Tongue (tissue), 2 donors: Measurements from ENCODE around the gene PDE4B. TPM values are rescaled to one million over a fixed set of nuclear protein-coding genes. Genes with fewer than 3 reads are reported as not detected.

Experiments
- DNase-seq: peaks from one replicate; pipeline ENCODE4 v3.0.0-alpha.2; 2015
- total RNA-seq: library from RNA; depleted of rRNA; stranded (reverse); fragments of >200 nt; gene quantifications from one replicate; pipeline ENCODE4 v1.2.3, GENCODE V29; 2014

Gene PDE4B
- total RNA-seq: 31.8 TPM

DNA sequence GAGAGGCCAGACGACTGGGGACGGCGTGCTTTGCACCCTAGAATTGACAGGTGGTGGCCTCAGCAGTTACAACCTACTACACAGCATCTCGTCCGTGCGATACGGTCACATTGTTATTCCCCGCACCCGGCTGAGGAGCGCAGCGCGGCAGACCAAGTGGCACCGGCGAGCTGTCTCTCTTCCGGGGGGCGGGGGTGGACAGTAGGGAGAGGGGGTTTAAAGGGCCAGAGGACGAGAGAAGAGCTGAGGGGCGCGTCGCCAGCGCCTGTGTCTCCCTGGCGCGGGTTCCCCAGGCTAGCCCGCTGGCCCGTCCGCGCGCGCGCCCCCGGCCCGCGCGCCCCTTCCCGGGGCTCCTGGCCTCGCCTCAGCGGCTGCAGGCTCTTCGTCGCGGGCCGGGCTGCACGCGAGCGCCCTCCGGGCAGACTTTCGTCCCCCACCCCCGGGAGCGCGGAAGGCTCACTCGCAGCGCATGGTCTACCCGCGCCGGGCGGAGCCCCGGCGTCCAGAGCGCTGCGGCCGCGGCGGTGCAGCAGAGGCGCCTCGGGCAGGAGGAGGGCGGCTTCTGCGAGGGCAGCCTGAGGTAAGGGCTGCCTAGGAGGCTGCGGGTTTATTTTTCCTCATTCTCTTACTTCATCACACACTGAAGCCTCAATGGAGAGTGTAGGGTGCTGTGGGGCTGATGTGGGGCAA, at the start of gene PDE4B:
PDE4B (plus strand) TSS at position 227 of the 690 bp plus-strand sequence.
- peak; percentile 26 for DNase-seq

DNA sequence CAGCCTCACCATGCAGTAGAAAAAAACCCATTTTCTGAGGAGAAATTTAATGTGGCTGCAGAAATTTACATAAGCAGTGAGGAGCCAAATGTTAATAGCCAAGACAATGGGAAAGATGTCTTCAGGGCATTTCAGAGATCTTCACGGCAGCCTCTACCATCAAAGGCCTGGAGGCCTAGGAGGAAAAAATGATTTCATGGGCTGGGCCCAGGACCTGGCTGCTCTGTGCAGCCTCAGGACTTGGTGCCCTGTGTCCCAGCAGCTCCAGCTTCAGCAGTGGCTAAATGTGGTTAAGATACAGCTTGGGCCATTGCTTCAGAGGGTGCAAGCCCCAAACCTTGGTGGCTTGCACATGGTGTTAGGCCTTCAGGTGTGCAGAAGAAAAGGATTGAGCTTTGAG, 48.0 kb upstream of the PDE4B start:
- DNase-seq: no peak

DNA sequence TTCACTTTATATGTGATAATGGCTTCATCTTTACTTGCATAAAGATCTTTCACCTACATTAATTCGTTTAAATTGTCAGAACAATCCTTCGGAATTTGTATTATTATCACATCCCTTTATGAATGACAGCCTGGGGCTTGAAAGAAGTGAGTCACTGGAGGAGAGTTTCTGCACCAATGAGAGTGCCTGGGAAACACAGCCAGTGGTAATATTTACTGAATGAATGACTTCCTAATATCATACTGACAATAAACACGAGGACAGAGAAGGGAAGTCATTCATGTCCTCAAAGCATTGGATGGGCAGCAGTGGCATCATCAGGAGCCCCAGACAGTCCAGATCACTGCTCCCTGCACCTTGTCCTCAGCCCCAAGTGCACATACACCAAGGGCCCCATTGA, 40.7 kb upstream of the PDE4B start:
- DNase-seq: no peak

DNA sequence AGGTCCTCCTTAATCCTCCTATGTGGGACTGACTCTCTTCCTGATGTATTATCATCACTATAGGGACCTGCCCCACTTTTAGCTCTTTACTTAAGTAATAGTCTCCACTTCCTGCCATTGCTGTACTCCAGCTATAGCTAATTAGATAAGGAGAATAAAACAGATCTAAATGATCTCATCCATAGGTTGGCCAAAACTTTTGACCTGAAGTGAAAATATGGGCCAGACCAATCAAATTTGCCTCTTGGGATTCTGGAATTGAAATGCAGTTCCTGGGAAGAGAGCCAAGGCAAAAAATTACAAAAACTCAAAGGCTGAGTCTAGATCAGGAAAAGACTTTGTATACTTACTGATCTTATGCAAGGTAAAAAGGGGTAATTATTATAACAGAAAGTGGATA, 36.1 kb upstream of the PDE4B start:
- peak; percentile 63 for DNase-seq

DNA sequence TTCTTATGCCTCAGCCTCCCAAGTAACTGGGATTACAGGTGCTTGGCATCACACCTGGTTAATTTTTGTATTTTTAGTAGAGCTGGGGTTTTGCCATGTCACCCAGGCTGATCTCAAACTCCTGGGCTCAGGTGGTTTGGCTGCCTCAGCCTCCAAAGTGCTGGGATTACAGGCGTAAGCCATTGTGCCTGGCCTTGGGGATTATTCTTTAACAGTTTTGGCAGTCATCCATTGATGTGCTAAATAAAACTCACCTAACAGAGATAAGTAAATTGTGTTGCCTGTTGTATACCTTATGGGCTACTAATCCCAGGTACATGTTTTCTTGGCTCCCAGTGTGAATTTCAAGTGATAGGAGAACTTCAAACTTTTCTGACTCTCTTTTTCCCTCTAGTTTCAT, 35.2 kb upstream of the PDE4B start:
- DNase-seq: no peak

DNA sequence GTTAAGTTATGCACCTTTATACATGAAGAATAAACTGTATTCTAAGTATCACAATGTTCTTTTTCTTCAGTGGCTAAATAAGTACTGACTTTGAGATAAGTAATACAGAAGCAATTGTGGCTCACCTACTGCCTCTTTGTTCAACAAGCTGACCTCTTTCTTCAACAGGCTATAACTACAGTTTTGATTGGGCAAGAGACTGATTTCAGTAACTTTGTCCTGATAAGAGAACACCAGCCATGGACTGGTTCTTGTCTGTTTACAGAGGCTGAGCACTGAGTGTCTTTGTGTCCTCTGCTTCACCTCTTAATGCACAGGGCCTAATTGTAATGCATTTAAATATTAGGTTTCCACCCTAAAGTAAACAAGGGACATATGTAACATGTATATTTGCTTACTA, 34.6 kb upstream of the PDE4B start:
- no peak for DNase-seq

DNA sequence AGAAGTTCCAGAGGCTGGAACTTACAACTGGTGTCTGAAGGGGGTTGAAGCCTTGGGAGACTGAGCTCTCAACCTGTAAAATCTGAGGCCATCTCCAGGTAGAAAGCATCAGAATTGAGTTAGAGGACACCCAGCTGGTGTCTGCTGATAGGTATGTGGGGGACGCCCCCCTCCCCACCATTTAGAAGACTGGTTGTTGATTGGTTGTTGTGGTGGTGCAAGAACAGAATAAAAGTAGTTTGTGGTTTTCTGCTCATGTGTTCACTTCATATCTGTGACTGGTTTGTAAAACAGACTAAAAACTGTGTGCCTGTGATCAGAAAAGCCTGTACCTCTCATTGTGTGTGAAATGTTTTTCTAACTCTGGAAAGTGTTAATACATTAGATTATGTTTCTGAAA, 33.2 kb upstream of the PDE4B start:
- DNase-seq: no peak

DNA sequence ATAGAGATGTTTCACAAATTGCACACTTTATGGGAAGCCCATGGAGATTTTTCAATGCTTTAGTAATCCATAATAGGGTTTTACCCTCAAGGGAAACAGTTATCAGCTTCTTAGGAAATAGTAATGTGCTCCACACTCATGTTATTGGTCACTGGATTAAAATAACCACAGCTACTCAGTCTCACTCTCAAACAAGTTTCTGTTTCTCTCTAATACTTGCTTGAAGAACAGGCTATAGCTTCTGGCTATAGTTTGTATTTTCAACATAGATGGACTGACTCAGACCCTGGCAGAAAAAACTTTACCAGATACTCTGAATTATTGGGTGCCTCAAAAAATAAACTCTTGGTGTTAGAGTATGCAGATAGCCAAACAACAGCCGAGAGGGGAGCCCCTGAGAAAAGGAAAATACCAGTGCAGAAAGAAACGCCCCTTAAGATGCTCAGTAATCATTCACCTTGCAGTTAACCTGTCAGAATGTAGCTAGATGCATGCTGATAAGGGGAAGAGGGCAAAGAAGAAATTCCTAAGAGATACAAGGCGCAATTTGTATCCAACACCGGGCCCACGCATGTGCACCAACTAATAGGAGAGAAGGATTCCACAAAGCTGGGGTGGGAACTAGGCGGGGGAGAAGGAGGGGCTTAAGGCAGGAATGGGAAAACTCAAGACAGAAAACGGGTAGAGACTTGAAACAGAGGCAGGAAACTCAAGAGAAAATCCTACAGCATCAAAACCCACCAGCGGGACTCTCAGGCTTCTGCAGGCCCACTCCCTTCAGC, 30.4 kb upstream of the PDE4B start:
- DNase-seq: no peak

DNA sequence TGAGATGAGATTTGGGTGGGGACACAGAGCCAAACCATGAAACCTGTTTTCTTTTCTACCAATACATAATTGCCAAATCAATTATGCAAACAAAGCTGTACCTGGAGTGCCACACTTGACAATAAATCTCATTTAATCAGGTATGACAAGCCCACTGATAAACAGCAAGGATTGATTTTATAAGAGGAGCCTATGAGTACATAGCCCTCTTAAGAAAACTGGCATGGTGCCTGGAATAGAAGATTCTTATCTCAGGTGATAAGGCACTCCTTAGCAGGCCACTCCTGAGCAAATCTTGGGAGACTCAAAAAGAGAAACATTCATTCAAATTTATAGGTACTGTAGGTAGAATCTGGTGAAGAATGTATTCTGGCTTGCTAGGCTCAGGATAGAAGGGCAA, 28.6 kb upstream of the PDE4B start:
- no peak for DNase-seq

DNA sequence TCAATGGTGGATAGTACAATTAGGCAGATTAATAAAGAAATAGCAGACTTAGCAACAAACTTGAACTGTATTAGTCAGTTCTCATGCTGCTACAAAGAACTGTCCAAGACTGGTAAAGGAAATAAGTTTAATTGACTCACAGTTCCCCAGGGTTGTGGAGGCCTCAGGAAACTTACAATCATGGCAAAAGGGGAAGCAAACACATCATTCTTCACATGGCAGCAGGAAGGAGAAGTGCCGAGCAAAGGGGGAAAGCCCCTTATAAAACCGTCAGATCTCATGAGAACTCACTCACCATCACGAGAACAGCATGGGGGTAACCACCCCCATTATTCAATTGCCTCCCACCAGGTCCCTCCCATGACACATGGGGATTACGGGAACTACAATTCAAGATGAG, 27.1 kb upstream of the PDE4B start:
- DNase-seq: no peak

DNA sequence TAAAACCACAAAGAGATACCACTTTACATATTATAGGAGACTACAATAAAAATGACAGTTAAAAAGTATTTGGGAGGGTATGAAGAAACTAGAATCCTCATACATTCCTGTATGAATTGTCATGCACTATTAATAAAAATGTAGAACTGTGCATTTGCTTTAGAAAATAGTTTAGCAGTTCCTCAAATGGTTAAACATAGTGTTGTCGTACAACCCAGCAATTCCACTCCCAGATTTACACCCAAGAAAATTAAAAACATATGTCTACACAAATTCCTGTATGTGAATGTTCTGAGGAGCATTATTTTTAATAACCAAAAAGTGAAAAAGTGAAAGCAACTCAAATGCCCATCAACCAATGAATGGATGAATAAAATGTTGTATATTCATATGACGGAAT, 23.1 kb upstream of the PDE4B start:
- no peak for DNase-seq

DNA sequence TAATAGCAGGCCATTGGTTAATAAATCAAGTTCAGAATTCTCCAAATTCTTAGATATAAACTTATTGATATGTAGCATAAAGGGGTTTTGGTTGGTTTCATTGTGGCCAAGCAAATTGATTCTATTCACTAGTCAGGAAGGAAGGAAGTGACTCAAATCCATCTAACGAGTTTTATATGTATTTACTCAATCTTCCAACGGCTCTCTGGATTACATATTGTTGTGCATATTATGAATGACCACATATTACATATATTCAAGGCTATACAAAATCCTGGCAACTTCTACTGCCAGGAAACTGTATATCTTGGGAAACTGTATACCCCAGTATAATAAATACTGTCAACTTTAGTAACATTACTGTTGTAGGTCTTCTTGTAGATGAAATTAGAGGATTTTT, 20.1 kb upstream of the PDE4B start:
- no peak for DNase-seq

DNA sequence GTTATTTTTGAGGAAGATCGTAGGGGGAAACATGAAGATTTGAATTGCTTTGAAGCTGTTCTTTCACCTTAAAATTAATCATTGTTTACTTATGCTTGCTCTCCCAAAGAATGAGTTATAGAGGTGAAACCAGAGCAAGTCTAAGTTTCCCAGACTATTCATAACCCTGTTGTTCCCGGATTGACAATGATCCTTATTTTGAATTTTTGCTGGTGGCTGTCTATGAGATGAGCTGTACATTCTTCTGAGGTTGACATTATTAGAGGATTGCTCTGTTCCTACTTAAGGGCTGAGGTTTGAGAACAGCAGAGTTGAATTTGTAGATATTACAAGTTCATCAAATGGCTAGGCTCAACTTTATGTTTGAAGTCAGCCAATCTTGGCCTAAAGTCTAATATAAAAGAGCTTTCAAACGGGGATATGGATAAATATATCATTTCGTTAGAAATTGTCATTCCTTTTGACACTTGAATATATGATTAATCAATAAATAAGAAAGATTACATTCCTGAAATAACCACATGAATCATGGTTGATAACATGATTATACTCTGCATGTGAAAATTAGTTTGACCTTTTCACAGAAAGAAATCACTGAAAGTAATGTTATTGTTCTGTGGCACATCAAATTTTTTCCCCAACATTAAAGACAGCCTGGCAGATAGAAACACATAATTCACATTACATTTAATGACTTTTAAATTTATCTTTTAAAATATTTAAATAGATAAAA, 19.1 kb upstream of the PDE4B start:
- DNase-seq: no peak

DNA sequence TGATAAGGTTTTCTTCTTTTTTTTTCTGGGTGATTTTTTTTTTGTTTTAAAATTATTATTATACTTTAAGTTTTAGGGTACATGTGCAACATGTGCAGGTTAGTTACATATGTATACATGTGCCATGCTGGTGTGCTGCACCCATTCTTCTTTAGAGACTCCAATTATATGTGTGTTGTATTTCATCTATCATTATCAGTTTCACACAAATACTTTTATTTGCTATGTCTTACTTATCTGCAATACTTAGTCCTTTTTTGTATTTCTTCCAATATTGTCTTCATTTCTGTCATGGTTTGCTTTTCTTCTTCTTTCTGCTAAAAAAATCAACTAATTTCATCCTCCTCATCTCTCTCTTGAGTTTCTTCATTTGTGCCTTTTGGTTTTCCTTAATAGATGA, 3.9 kb upstream of the PDE4B start:
- DNase-seq: no peak

DNA sequence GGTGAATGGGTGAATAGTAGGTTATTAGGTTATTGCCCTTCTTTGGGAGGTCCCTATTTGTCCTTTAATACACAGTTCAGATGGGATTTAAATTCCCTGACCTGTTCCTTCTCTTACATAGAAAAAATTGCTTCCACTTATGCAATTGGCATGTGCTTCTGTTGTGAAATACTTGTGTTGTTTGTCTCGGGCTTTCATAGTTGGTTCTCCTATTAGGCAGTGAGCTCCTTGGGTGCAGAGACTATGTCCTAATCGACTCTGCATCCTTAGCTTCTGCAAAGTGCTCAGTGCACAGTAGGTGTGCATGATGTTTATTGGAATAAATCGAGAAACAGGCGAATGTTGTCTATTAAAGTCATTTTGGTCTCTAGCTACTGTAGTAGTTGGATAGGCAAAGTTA, 1.3 kb upstream of the PDE4B start:
- DNase-seq: no peak

DNA sequence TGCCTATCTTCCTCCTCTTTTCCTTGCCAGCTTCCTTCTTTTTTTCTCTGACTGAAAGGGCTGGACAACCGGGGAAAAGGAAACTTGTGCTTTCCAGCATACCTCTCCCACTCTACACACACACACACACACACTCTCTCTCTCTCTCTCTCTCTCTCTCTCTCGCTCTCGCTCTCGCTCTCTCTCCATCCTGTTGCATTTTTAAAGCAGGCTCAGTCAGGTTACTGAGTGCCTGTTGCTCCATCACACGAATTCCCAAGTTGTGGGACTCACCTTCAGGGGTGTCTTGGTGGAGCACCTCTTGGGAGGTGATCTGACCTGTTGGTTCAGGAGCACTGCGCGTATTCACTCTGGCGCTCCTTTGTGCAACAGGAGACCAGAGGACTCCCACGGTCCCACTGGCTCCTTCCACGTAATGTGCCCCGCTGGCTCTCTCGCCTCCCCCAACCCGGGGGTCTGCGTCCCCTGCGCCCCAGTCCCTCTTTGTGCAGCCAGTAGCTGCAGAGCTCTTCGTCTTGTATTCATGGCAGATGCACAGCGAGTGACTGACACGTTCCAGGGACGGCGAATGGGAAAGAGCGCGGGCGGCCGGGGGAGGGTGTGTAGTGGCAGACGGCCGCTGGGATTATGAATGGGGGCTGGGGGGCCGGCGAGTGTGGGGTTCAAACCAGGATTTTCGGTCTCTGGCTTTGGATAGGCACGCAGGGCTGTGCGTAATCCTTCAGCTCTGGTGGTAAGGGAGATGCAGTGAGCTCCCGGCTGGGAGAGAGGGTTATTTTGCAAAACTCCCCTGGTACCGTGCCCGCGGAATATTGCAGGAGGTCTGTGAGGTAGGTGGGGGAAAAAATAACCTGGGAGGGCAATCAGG, 660 bp upstream of the PDE4B start:
- DNase-seq: peak; percentile 18

DNA sequence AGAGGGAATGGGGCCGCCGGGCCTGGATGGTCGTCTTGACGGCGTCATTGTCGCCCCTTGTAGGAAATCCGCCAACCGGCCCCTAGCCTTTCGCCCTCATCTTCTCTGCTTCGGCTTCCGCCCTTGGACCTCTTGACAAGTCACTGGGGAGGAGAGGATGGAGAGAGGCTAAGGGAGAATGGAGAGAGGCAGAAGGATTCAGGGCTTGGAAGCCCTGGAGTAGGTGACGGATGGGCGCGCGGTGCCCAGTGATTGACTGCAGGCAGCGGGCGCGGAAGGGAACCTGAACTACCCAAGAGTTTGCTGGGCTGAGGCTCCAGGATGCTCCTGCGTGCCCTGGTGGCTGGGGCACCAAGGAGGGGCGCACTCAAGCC, 651 bp downstream of the PDE4B start:
- peak; percentile 4 for DNase-seq

DNA sequence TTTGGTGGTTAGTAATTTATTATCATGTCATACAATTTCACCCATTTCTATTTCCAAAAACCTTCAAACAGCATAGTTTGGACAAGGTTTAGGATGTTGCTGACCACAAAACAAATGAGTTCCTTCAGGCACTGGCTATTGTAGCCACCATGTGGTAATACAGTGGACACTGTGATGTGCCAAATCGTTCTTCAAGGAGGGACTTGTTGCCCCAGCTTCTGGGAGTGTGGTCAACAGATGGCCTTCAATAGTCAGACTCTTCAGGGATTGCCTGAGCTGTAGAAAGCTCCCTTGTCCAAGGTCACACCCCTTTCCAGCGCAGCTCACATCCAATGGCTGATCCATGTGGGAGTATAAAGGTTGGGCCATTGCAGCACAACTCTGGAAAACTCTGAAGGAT, 2.6 kb downstream of the PDE4B start:
- no peak for DNase-seq

DNA sequence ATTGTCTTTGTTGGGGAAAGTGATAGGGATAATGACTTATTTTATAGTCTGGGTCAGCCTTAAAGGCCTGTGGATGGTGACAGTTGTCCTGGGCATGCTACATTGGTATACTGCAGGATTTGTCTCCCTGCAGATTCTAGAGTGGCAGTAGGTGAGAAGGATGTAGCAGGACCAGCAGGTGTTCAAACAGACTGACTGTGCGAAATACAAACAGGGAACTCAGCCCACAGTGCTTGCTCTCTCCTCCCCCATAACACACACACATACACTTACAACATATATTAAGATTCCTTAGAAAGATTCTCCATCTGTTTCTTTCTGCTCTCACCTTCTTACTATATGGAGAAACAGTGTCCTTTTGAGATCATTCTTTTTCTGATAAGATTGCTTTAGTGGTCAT, 6.9 kb downstream of the PDE4B start:
- no peak for DNase-seq

DNA sequence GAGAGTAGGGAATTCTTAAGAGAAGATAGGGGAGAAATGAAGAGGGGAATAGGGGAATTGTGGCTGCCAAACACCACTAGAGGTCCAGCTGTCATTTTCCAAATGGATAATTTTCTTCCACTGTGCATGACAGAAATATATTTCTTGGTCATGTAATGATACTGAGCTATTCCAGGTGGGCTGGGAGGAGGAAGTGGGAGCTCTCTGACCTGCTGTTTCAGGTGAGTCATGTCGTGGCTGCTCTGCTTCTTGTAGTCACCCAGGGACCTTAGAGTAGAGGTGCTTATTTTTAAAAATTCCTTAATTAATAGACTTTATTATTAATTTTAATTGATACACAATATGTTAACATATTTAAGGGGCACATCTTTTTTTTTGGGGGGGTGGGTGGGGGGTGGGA, 11.9 kb downstream of the PDE4B start:
- no peak for DNase-seq

DNA sequence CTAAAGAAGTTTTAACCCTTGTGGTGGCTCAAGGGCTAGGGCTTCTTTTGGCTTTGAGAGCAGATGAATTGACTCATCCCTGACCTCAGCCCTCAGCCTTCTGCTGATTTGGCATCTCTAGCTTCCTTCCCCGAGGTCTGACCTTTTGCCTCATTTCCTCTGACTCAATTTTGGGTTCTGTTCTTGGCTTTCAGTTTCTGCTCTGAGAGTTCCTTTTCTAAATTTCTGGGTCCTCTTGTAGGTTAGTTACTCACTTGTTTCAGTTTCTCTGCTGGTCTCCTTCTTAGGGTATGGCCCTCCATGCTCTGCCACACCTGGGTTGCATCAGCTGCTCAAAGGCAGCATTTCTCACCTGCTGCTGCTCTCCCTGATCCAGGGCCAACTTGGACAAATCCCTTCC, 19.4 kb downstream of the PDE4B start:
- DNase-seq: peak; percentile 24

DNA sequence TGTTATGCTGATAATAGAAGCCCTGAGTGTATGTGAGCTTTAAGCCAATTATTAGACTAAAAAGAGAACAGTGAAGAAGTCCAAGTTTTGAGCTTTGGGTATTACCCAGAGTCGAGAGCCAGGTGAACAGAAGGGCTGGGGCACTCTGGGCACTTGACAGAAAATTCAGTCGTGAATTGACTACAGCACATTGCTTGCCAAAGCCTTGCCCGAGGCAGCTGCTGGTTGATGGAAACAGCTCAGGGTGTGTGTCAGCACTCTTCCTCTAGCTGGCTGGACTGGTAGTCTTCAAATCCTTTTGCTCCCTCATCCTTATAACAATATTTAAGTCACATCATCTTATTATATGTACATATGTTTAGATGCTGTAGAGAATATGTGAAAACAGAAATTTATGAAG, 21.3 kb downstream of the PDE4B start:
- peak; percentile 45 for DNase-seq

DNA sequence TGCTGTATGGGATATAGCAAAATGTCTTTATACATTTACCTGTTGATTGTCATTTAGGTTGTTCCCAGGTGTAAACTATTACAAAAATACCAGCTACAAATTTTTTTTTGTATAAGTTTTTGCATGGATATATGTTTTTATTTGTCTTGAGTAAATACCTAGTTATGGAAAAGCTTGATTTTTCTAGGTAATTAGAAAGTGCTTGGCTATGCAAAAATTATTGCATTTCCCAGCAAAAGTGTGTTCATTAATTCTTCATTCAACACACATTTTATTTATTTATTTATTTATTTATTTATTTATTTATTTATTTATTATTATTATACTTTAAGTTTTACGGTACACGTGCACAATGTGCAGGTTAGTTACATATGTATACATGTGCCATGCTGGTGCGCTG, 22.1 kb downstream of the PDE4B start:
- DNase-seq: no peak
